Sigmoid colon (tissue), 3 donors: ENCODE data around the gene GAREM1.

Source experiments
- CTCF ChIP-seq, 4 experiments: fragments of 450-650 bp in 3 of 4; fragments of 200-600 bp in 1 of 4; IDR thresholded peaks; one replicate each; pipeline ENCODE4 v1.5.1; 2016 to 2019; ENCODE audit warnings: antibody characterized with exemption in 4 of 4, mild to moderate bottlenecking in 3 of 4, moderate library complexity in 2 of 4
- POLR2A ChIP-seq, 2 donors: fragments of 450-650 bp; IDR thresholded peaks; one replicate each; pipeline ENCODE4 v1.6.1; 2016; ENCODE audit warnings: antibody characterized with exemption in 2 of 2, mild to moderate bottlenecking in 2 of 2, moderate library complexity in 2 of 2

GRCh38 chr18:32262092-32262491 lies 208.6 kb downstream of the GAREM1 start:
- TF ChIP-seq CTCF (IDR thresholded peaks at IDR 0.05) (no peak), POLR2A (IDR thresholded peaks at IDR 0.05) (no peak)
